ENCODE data around the gene IP6K3.

The IP6K3 gene

GRCh38 chr6:33731035-33731434, 15.7 kb downstream of the IP6K3 start:
- H3K27ac ChIP-seq: peak overlapping the region; percentile 99
- TF ChIP-seq CTCF (conservative IDR thresholded peaks at IDR 0.05) (no peak), ZFX (IDR thresholded peaks at IDR 0.05) (peak; percentile 33; the same call in 1 of the 2 replicates)

DNA sequence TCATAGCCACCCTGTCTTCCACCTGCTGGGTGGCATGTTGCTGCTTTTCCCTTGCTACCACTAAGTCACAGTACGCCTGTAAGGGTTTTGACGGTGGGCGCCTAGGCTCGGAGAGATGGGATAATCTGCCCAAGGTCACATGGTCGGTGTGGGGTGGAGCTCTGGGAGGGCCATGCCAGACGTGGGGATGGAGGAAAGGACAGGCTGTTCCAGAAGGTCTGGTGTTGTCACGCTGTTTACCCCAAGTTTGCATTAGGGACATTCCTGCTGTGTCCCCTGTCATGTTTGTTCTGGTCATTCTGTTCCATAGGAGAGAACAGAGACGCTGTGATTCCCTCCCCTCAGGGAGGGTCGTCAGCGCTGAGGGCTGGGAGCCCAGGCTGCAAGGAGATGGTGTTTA, 16.1 kb downstream of the IP6K3 start:
- peak overlapping the region; percentile 99 for H3K27ac ChIP-seq
- TF ChIP-seq ZFX (IDR thresholded peaks at IDR 0.05) (no peak), CTCF (conservative IDR thresholded peaks at IDR 0.05) (no peak)

DNA sequence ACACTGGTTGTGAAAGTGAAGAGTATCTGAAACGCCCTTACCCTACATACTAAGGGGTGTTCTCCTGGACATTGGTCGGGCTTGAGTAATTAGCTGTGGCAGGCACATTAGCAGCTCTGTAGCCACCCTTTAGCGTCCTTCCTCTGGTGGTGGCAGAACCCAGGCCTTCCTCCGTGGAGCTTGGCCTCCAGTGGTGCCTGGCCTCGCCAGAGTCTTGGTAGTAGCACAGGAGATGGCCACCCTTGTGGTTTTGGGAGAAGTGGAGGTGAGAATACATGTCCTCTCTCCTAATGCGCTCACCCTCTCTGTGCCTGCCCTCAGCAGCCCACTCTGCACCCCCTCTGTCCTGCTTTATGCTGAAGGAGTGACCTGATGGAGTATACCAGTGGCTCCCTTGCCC, 17.6 kb downstream of the IP6K3 start:
- peak overlapping the region; percentile 99 for H3K27ac ChIP-seq
- no peak for TF ChIP-seq CTCF (conservative IDR thresholded peaks at IDR 0.05)
- TF ChIP-seq ZFX (IDR thresholded peaks at IDR 0.05): no peak

GRCh38 chr6:33728438-33728837, 18.3 kb downstream of the IP6K3 start:
- TF ChIP-seq CTCF (conservative IDR thresholded peaks at IDR 0.05) (no peak), ZFX (IDR thresholded peaks at IDR 0.05) (no peak)
- H3K27ac ChIP-seq: peak overlapping the region; percentile 99; the same call in 1 of the 2 replicates

DNA sequence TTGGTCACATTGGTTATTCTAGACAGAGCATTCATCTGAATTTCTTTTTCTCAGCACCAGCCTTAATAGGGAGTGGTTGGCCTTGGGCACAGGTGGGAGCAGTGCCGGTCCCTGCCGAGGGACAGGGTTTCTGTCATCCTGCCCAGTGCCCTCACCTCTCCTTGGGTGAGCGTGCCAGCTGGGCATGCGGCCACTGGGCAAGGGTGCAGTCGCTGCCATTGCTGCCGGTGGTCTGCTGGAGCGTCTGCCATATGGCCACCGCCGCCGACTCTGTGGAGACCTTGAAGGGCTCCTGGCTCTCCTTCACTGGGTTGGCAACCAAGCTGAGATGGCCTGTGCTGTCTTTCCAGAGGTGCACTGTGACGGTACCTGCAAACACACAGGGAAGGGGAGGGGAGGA, 18.8 kb downstream of the IP6K3 start:
- H3K27ac ChIP-seq: peak overlapping the region; percentile 99; the same call in 1 of the 2 replicates
- TF ChIP-seq ZFX (IDR thresholded peaks at IDR 0.05) (no peak), CTCF (conservative IDR thresholded peaks at IDR 0.05) (no peak)

DNA sequence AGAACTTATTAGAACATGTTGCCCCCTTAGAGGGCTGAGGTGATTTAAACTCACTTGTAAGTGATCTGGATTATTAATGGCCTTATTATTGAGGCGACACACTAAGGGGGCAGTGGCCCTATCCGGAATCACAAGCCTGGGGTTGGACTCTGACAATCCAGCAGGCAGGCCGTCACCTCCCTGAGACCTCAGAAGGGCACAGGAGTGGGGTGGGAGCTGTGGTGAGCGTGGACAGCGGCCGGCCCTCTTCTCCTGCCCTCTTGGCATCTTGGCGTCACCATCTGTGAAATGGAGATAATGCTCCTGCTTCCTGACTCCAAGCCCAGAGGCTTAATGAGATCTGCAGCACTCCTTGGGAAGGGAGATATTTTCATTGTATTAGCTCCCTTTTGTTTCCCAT, 19.6 kb downstream of the IP6K3 start:
- no peak overlapping the region for H3K27ac ChIP-seq
- no peak for TF ChIP-seq CTCF (conservative IDR thresholded peaks at IDR 0.05)
- no peak for TF ChIP-seq ZFX (IDR thresholded peaks at IDR 0.05)

DNA sequence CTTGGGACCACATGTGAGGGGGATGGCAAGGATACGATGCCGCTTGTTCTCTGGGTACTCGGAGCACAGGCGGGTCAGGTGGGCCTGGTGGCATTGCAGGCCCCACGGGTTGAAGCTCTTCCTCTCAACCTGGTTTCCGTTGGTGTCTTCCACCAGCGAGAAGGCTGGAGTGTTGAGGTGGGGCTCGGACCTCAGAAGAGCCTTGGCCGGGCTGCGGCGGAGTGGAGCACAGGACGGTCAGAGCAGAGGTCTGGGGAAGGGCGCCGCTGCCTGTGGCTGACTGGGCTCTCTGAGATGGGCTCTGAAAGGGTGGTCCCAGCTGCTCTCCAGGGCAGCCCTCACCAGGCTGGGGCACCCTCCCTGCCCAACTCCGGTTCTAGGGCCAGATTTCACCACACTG, 20.0 kb downstream of the IP6K3 start:
- TF ChIP-seq ZFX (IDR thresholded peaks at IDR 0.05): no peak
- no peak for TF ChIP-seq CTCF (conservative IDR thresholded peaks at IDR 0.05)

More for the DNA sequence above, 20.0 kb downstream of the IP6K3 start:
- no peak overlapping the region for H3K27ac ChIP-seq

All from C4-2B (cell line).